GM23338 (cell line): Measurements from ENCODE around the gene HABP4. TPM values are rescaled to one million over a fixed set of nuclear protein-coding genes. Genes with fewer than 3 reads are reported as not detected.

Source experiments
- ATAC-seq: fragments of 200-7000 bp; cut with Tn5 transposase; 3 replicates; pipeline ENCODE4 v1.9.1; 2020
- DNase-seq: peaks from one replicate; pipeline ENCODE4 v3.0.0-alpha.2; 2015; ENCODE audit warnings: low spot score
- H2AFZ ChIP-seq: fragments of 200-600 bp; sonication (generic); 2 replicates; pipeline ENCODE4 v1.8.0; 2016; ENCODE audit warnings: antibody characterized with exemption, mild to moderate bottlenecking, moderate library complexity
- H3F3A ChIP-seq: fragments of 200-600 bp; sonication (generic); replicated peaks from 2 replicates; pipeline ENCODE4 v1.8.0; 2017; ENCODE audit warnings: antibody characterized with exemption, mixed run types, low read depth
- H3K27ac ChIP-seq: fragments of 200-600 bp; sonication (generic); 2 replicates; pipeline ENCODE4 v1.6.1; 2016; ENCODE audit warnings: low read depth
- H3K27me3 ChIP-seq: fragments of 200-600 bp; sonication (generic); 2 replicates; pipeline ENCODE4 v1.8.0; 2016; ENCODE audit warnings: mild to moderate bottlenecking, mixed run types, moderate library complexity; ENCODE audit not compliant: insufficient read depth
- H3K36me3 ChIP-seq: fragments of 200-600 bp; sonication (generic); 2 replicates; pipeline ENCODE4 v1.8.0; 2016; ENCODE audit warnings: mild to moderate bottlenecking; ENCODE audit not compliant: insufficient read depth
- H3K4me1 ChIP-seq: fragments of 200-600 bp; sonication (generic); 2 replicates; pipeline ENCODE4 v1.8.0; 2016; ENCODE audit warnings: mild to moderate bottlenecking, moderate library complexity; ENCODE audit not compliant: insufficient read depth
- H3K4me2 ChIP-seq: fragments of 200-600 bp; sonication (generic); 2 replicates; pipeline ENCODE4 v1.7.1; 2017; ENCODE audit warnings: mixed run types
- H3K4me3 ChIP-seq: fragments of 200-600 bp; sonication (generic); 2 replicates; pipeline ENCODE4 v1.6.1; 2016; ENCODE audit warnings: mixed run types
- H3K79me2 ChIP-seq: fragments of 200-600 bp; sonication (generic); replicated peaks from 2 replicates; pipeline ENCODE4 v1.8.0; 2017; ENCODE audit warnings: mild to moderate bottlenecking; ENCODE audit not compliant: insufficient read depth
- H3K9me2 ChIP-seq: fragments of 200-600 bp; sonication (generic); 2 replicates; pipeline ENCODE4 v1.8.0; 2017; ENCODE audit not compliant: insufficient read depth
- H4K20me1 ChIP-seq: fragments of 200-600 bp; sonication (generic); replicated peaks from 2 replicates; pipeline ENCODE4 v1.8.0; 2017; ENCODE audit warnings: mild to moderate bottlenecking; ENCODE audit not compliant: insufficient read depth
- H3K27ac Mint-ChIP-seq: 2 replicates; pipeline ENCODE4 v1.8.0; 2020; ENCODE audit warnings: inconsistent platforms, mild to moderate bottlenecking, moderate library complexity, mixed read lengths
- H3K27me3 Mint-ChIP-seq: 3 replicates; pipeline ENCODE4 v1.8.0; 2022; ENCODE audit warnings: low read depth, mild to moderate bottlenecking, moderate library complexity, mixed read lengths, inconsistent platforms; ENCODE audit not compliant: insufficient read depth, poor library complexity
- H3K36me3 Mint-ChIP-seq: 3 replicates; pipeline ENCODE4 v1.8.0; 2021; ENCODE audit warnings: low read depth, mild to moderate bottlenecking, inconsistent platforms, moderate library complexity, mixed read lengths
- H3K4me1 Mint-ChIP-seq: 3 replicates; pipeline ENCODE4 v1.8.0; 2020; ENCODE audit warnings: mild to moderate bottlenecking, inconsistent platforms, mixed read lengths
- H3K4me3 Mint-ChIP-seq: 3 replicates; pipeline ENCODE4 v1.8.0; 2021; ENCODE audit warnings: moderate library complexity, mild to moderate bottlenecking, inconsistent platforms, mixed read lengths
- H3K9me3 Mint-ChIP-seq: 3 replicates; pipeline ENCODE4 v1.8.0; 2020; ENCODE audit warnings: moderate library complexity, mild to moderate bottlenecking, inconsistent platforms, mixed read lengths
- CREB1 ChIP-seq: fragments of 250-450 bp; sonication (Bioruptor Pico); IDR thresholded peaks from 2 replicates; pipeline ENCODE4 v1.5.0; 2020; ENCODE audit warnings: low read depth, mild to moderate bottlenecking, moderate library complexity
- CTCF ChIP-seq, 2 experiments: fragments of 200-600 bp in 1 of 2; sonication (generic) in 1 of 2; conservative IDR thresholded peaks; 2 replicates each; pipeline versions ENCODE4 v1.5.1 to v1.6.1; 2016 to 2017; ENCODE audit warnings: antibody characterized with exemption in 2 of 2, low read depth in 2 of 2, mild to moderate bottlenecking in 2 of 2, moderate library complexity in 1 of 2
- ETS1 ChIP-seq: IDR thresholded peaks from 2 replicates; pipeline ENCODE4 v1.6.1; 2016; ENCODE audit warnings: antibody characterized with exemption
- EZH2 ChIP-seq: fragments of 200-600 bp; sonication (generic); IDR thresholded peaks from one replicate; pipeline ENCODE4 v1.8.0; 2017; ENCODE audit warnings: antibody characterized with exemption, mild to moderate bottlenecking, low read depth; ENCODE audit not compliant: unreplicated experiment
- EZH2phosphoT487 ChIP-seq: fragments of 200-600 bp; sonication (generic); IDR thresholded peaks from one replicate; pipeline ENCODE4 v1.8.1; 2018; ENCODE audit warnings: antibody characterized with exemption; ENCODE audit not compliant: unreplicated experiment
- JUNB ChIP-seq: IDR thresholded peaks from one replicate; pipeline ENCODE4 v1.6.1; 2016; ENCODE audit warnings: antibody characterized with exemption; ENCODE audit not compliant: unreplicated experiment
- NANOG ChIP-seq: IDR thresholded peaks from 2 replicates; pipeline ENCODE4 v1.6.1; 2016; ENCODE audit warnings: antibody characterized with exemption, borderline replicate concordance
- POLR2AphosphoS5 ChIP-seq: IDR thresholded peaks from 2 replicates; pipeline ENCODE4 v1.6.1; 2016; ENCODE audit warnings: antibody characterized with exemption, low read depth
- REST ChIP-seq: IDR thresholded peaks from one replicate; pipeline ENCODE4 v1.6.1; 2018; ENCODE audit warnings: antibody characterized with exemption; ENCODE audit not compliant: unreplicated experiment
- STAT1 ChIP-seq: IDR thresholded peaks from one replicate; pipeline ENCODE4 v1.6.1; 2016; ENCODE audit warnings: antibody characterized with exemption; ENCODE audit not compliant: unreplicated experiment
- ZNF114 ChIP-seq: fragments of 250-450 bp; sonication (Bioruptor Pico); IDR thresholded peaks from 2 replicates; pipeline ENCODE4 v1.5.0; 2020; ENCODE audit warnings: mild to moderate bottlenecking, moderate library complexity
- ZNF331 ChIP-seq: fragments of 250-450 bp; sonication (Bioruptor Pico); IDR thresholded peaks from 2 replicates; pipeline ENCODE4 v1.5.0; 2020; ENCODE audit warnings: low read depth, mild to moderate bottlenecking, moderate library complexity
- ZNF462 ChIP-seq: fragments of 250-450 bp; sonication (Bioruptor Pico); IDR thresholded peaks from 2 replicates; pipeline ENCODE4 v1.5.0; 2020; ENCODE audit warnings: mild to moderate bottlenecking, moderate library complexity
- polyA plus RNA-seq: library from polyadenylated mRNA; unstranded; fragments of >200 nt; fragmentation: Nextera tagmentation; extraction: Ambion mirVana; gene quantifications from 2 replicates; pipeline ENCODE4 v1.2.1, GENCODE V29; 2016
- total RNA-seq: library from RNA; depleted of rRNA; stranded (reverse); fragments of >200 nt; shearing (Covaris generic); gene quantifications from 2 replicates; pipeline ENCODE4 v1.2.3, GENCODE V29; 2014

HABP4 gene
- total and polyA plus RNA-seq, 2 experiments from 2014 or later, result 8.8 to 9.9 TPM

GRCh38 chr9:96508227-96508940 lies 58.4 kb downstream of the HABP4 start:
- H3K27ac Mint-ChIP-seq, result peak overlapping the region; percentile 80
- H3K27ac ChIP-seq, result no peak overlapping the region

More at GRCh38 chr9:96508227-96508940, 58.4 kb downstream of the HABP4 start:
- Histone ChIP-seq H3K36me3 (no peaks in the 10 kb centered on the region), H4K20me1 (no peaks in the 10 kb centered on the region), H3K27me3 (no peaks in the 10 kb centered on the region), H3K9me2 (no peaks in the 10 kb centered on the region), H3K4me3 (no peak overlapping the region), H3K4me2 (no peak overlapping the region), H2AFZ (no peak overlapping the region), H3K79me2 (no peaks in the 10 kb centered on the region), H3F3A (0 out of 2 replicates have a peak, but pooled peaks cover 2% of the 10 kb centered on the region), H3K4me1 (peaks cover 37% of the 10 kb centered on the region)
- DNase-seq, result no peak
- TF ChIP-seq ZNF331 (CRISPR knock-in tag) (no peak), EZH2phosphoT487 (no peak), NANOG (no peak), CREB1 (no peak), REST (no peak), ZNF114 (CRISPR knock-in tag) (no peak), CTCF (conservative IDR thresholded peaks at IDR 0.05; ENCODE audit: low read depth in 2 of 2) (no peak), STAT1 (no peak), ZNF462 (CRISPR knock-in tag) (no peak), JUNB (no peak), ETS1 (no peak), EZH2 (no peak), POLR2AphosphoS5 (no peak)
- no peaks in the 10 kb centered on the region for H3K9me3 Mint-ChIP-seq
- peaks cover 31% of the 10 kb centered on the region for H3K36me3 Mint-ChIP-seq
- H3K4me1 Mint-ChIP-seq, result peaks cover 23% of the 10 kb centered on the region
- no peak overlapping the region for H3K4me3 Mint-ChIP-seq
- peaks cover 5% of the 10 kb centered on the region for H3K27me3 Mint-ChIP-seq
- no peak for ATAC-seq
